Stimulated activated CD8-positive, alpha-beta memory T cell treated with anti-CD3 and anti-CD28 coated beads, Interleukin-2, amount 100 ng/mL, for 48 hours (primary cell): ENCODE results near the gene CDC42SE2.

ENCODE experiments used
- DNase-seq, 2 donors: peaks; one replicate each; pipeline ENCODE4 v3.0.0-alpha.2; 2020; ENCODE audit warnings: low read depth in 2 of 2

The CDC42SE2 gene

GRCh38 chr5:131436081-131436480 lies 172.2 kb downstream of the CDC42SE2 start:
- no peak for DNase-seq

GRCh38 chr5:131441184-131441583 lies 177.3 kb downstream of the CDC42SE2 start:
- no peak for DNase-seq
